ENCODE measurements around the gene S100A5. TPM values are rescaled to one million over a fixed set of nuclear protein-coding genes. Genes with fewer than 3 reads are reported as not detected.

S100A5 gene
- total and polyA plus RNA-seq, 8 donors: not detected

DNA sequence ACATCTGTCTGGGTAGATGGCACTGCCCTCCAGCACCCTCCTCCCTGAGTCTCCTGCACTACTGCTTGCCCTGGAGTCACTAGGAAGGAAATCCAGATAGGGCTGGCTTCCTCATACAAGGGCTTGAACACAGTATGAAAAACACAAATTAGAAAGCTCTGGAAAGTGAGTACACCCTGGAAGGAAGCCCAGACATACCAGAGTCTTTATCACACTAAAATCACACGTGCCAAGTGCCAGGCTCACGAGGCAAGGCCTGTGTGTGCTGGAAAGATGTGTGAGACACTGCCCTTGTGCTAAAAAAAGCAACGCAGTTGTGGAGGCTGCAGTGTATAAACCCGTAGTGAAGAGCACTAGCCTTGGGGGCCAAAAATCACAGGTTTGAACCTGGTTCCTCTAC, 52.0 kb downstream of the S100A5 start:
- Histone ChIP-seq H3K36me3 (no peaks in the 10 kb centered on the region), H3K4me3 (no peak overlapping the region), H3K27me3 (no peaks in the 10 kb centered on the region), H3K9me3 (no peaks in the 10 kb centered on the region), H3K4me1 (no peaks in the 10 kb centered on the region), H3K27ac (no peak overlapping the region)
- DNase-seq (no peak), FAIRE-seq (no peak), ATAC-seq (peak in 1 of 4 donors; percentile 36)
- intact Hi-C loops (cut with DNase I): no loop called here
- TF ChIP-seq, protein P1, sequence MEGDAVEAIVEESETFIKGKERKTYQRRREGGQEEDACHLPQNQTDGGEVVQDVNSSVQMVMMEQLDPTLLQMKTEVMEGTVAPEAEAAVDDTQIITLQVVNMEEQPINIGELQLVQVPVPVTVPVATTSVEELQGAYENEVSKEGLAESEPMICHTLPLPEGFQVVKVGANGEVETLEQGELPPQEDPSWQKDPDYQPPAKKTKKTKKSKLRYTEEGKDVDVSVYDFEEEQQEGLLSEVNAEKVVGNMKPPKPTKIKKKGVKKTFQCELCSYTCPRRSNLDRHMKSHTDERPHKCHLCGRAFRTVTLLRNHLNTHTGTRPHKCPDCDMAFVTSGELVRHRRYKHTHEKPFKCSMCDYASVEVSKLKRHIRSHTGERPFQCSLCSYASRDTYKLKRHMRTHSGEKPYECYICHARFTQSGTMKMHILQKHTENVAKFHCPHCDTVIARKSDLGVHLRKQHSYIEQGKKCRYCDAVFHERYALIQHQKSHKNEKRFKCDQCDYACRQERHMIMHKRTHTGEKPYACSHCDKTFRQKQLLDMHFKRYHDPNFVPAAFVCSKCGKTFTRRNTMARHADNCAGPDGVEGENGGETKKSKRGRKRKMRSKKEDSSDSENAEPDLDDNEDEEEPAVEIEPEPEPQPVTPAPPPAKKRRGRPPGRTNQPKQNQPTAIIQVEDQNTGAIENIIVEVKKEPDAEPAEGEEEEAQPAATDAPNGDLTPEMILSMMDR (IDR thresholded peaks at IDR 0.05): no peak
- 14% methylated on average over 4 of the region's 4 CpGs for WGBS, 2 donors

DNA sequence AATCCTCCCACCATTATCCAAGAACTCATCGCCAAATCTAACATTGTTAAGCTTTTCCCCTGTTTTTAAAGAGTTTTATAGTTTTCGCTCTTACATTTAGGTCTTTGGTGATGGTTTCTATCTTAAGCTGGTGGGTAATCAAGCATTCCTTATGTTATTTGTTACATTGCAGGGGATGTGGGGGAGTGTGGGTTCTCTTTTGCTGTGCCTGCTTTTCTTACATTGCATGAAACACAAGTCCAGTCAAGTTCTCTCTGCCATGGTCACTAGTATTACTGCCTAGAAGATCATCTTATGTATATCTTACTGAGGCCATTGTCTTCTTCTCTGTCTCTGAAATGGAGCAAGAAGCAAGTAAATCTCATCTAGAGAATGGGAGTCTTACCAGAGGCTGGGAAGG, 53.0 kb downstream of the S100A5 start:
- H3K4me1 ChIP-seq: no peaks in the 10 kb centered on the region
- no peaks in the 10 kb centered on the region for H3K9me3 ChIP-seq
- TF ChIP-seq, protein P1 (IDR thresholded peaks at IDR 0.05): no peak
- WGBS, 2 donors: 95 to 100% methylated on average over 2 of the region's 2 CpGs
- FAIRE-seq (no peak), DNase-seq (no peak), ATAC-seq (no peak)
- intact Hi-C loops (cut with DNase I): no loop called here
- H3K27ac ChIP-seq: no peak overlapping the region
- no peaks in the 10 kb centered on the region for H3K36me3 ChIP-seq
- no peaks in the 10 kb centered on the region for H3K27me3 ChIP-seq
- H3K4me3 ChIP-seq: no peak overlapping the region

Other genes with a start within 250 kb of the S100A5 start
- not detected for gene PGLYRP3, start 228.0 kb downstream of the S100A5 start, total RNA-seq
- not detected for gene PGLYRP3, start 228.0 kb downstream of the S100A5 start, polyA plus RNA-seq
- under 1 TPM in 1 of 6 donors, not detected in 5; 0.37 TPM for gene PGLYRP4, start 192.1 kb downstream of the S100A5 start, total RNA-seq
- gene PGLYRP4, start 192.1 kb downstream of the S100A5 start, polyA plus RNA-seq: not detected
- gene S100A9, start 183.1 kb downstream of the S100A5 start, total RNA-seq: 10 to 100 TPM in 3 of 6 donors, 1 to 10 TPM in 3; 3.9 to 49.0 (median 21.2) TPM
- gene S100A9, start 183.1 kb downstream of the S100A5 start, polyA plus RNA-seq: 10 to 100 TPM; 51.4 to 79.6 TPM
- 1 to 10 TPM in 3 of 6 donors, under 1 TPM in 2, not detected in 1; 0.44 to 3.3 (median 1.1) TPM for gene S100A12, start 165.3 kb downstream of the S100A5 start, total RNA-seq
- gene S100A12, start 165.3 kb downstream of the S100A5 start, polyA plus RNA-seq: 1 to 10 TPM; 2.6 to 5.2 TPM
- 10 to 100 TPM in 3 of 6 donors, 1 to 10 TPM in 3; 2.0 to 36.1 (median 12.1) TPM for gene S100A8, start 149.9 kb downstream of the S100A5 start, total RNA-seq
- 10 to 100 TPM; 26.1 to 41.9 TPM for gene S100A8, start 149.9 kb downstream of the S100A5 start, polyA plus RNA-seq
- gene S100A7A, start 124.4 kb downstream of the S100A5 start, total RNA-seq: not detected
- gene S100A7A, start 124.4 kb downstream of the S100A5 start, polyA plus RNA-seq: not detected
- gene S100A7, start 80.3 kb downstream of the S100A5 start, total RNA-seq: not detected
- not detected for gene S100A7, start 80.3 kb downstream of the S100A5 start, polyA plus RNA-seq
- 100 to 1,000 TPM in 2 of 6 donors, 10 to 100 TPM in 4; 21.4 to 264 (median 61.8) TPM for gene S100A6, start 4.9 kb downstream of the S100A5 start, total RNA-seq
- 100 to 1,000 TPM; 304 to 495 TPM for gene S100A6, start 4.9 kb downstream of the S100A5 start, polyA plus RNA-seq
- 10 to 100 TPM in 4 of 6 donors, 1 to 10 TPM in 2; 5.0 to 40.9 (median 24.4) TPM for gene S100A4, start 4.9 kb upstream of the S100A5 start, total RNA-seq
- 100 to 1,000 TPM in 1 of 2 donors, 10 to 100 TPM in 1; 88.6 to 149 TPM for gene S100A4, start 4.9 kb upstream of the S100A5 start, polyA plus RNA-seq
- gene S100A3, start 8.3 kb upstream of the S100A5 start, total RNA-seq: under 1 TPM in 3 of 6 donors, not detected in 3; 0.20 to 0.70 (median 0.66) TPM
- gene S100A3, start 8.3 kb upstream of the S100A5 start, polyA plus RNA-seq: 1 to 10 TPM in 1 of 2 donors, under 1 TPM in 1; 0.38 to 1.1 TPM
- 1 to 10 TPM in 1 of 6 donors, under 1 TPM in 3, not detected in 2; 0.60 to 2.1 (median 0.68) TPM for gene S100A2, start 24.9 kb upstream of the S100A5 start, total RNA-seq
- gene S100A2, start 24.9 kb upstream of the S100A5 start, polyA plus RNA-seq: 1 to 10 TPM; 1.9 to 2.8 TPM
- gene S100A16, start 72.2 kb upstream of the S100A5 start, total RNA-seq: 10 to 100 TPM in 4 of 6 donors, 1 to 10 TPM in 2; 8.1 to 30.8 (median 13.4) TPM
- 10 to 100 TPM; 31.1 to 43.9 TPM for gene S100A16, start 72.2 kb upstream of the S100A5 start, polyA plus RNA-seq
- 10 to 100 TPM in 4 of 6 donors, 1 to 10 TPM in 2; 3.6 to 21.6 (median 11.1) TPM for gene S100A14, start 75.4 kb upstream of the S100A5 start, total RNA-seq
- gene S100A14, start 75.4 kb upstream of the S100A5 start, polyA plus RNA-seq: 10 to 100 TPM; 20.2 to 23.7 TPM
- gene S100A13, start 86.6 kb upstream of the S100A5 start, total RNA-seq: 10 to 100 TPM; 22.0 to 47.3 (median 30.5) TPM
- gene S100A13, start 86.6 kb upstream of the S100A5 start, polyA plus RNA-seq: 100 to 1,000 TPM; 105 to 125 TPM
- 10 to 100 TPM in 1 of 6 donors, 1 to 10 TPM in 5; 1.9 to 14.0 (median 4.0) TPM for gene S100A1, start 87.5 kb upstream of the S100A5 start, total RNA-seq
- gene S100A1, start 87.5 kb upstream of the S100A5 start, polyA plus RNA-seq: 1 to 10 TPM; 2.5 to 7.9 TPM
- gene CHTOP, start 93.1 kb upstream of the S100A5 start, total RNA-seq: 10 to 100 TPM; 27.9 to 49.2 (median 34.8) TPM
- 10 to 100 TPM; 54.9 to 87.4 TPM for gene CHTOP, start 93.1 kb upstream of the S100A5 start, polyA plus RNA-seq
- 10 to 100 TPM in 3 of 6 donors, 1 to 10 TPM in 3; 7.5 to 17.8 (median 10.2) TPM for gene SNAPIN, start 117.8 kb upstream of the S100A5 start, total RNA-seq
- 10 to 100 TPM; 13.5 to 27.3 TPM for gene SNAPIN, start 117.8 kb upstream of the S100A5 start, polyA plus RNA-seq
- 10 to 100 TPM; 30.5 to 63.2 (median 54.3) TPM for gene ILF2, start 130.1 kb upstream of the S100A5 start, total RNA-seq
- gene ILF2, start 130.1 kb upstream of the S100A5 start, polyA plus RNA-seq: 10 to 100 TPM; 25.7 to 61.3 TPM
- 1 to 10 TPM; 1.6 to 6.9 (median 3.6) TPM for gene NPR1, start 137.8 kb upstream of the S100A5 start, total RNA-seq
- gene NPR1, start 137.8 kb upstream of the S100A5 start, polyA plus RNA-seq: 10 to 100 TPM; 10.2 to 11.8 TPM
- 10 to 100 TPM; 13.5 to 41.4 (median 18.8) TPM for gene INTS3, start 187.1 kb upstream of the S100A5 start, total RNA-seq
- 10 to 100 TPM; 45.1 to 56.2 TPM for gene INTS3, start 187.1 kb upstream of the S100A5 start, polyA plus RNA-seq
- 10 to 100 TPM in 3 of 6 donors, 1 to 10 TPM in 3; 9.0 to 23.6 (median 10.8) TPM for gene SLC27A3, start 234.5 kb upstream of the S100A5 start, total RNA-seq
- gene SLC27A3, start 234.5 kb upstream of the S100A5 start, polyA plus RNA-seq: 10 to 100 TPM; 46.9 to 64.0 TPM